Endothelial cell of umbilical vein (primary cell): ENCODE data around the gene GRAMD1B.

ENCODE experiments used
- POLR2AphosphoS5 ChIP-seq: IDR thresholded peaks from 2 replicates; pipeline ENCODE4 v1.6.1; 2012; ENCODE audit warnings: low read depth, mild to moderate bottlenecking, control low read depth, low read length, moderate library complexity; ENCODE audit not compliant: insufficient read depth
- TF ChIP-seq, protein P1 (sequence below), 2 donors: IDR thresholded peaks; 1 replicate in 1 of 2; 2 replicates in 1 of 2; pipeline ENCODE4 v1.5.1; 2011; ENCODE audit warnings: low read length in 2 of 2, mild to moderate bottlenecking in 2 of 2, moderate library complexity in 2 of 2, control low read depth in 1 of 2, inconsistent platforms in 1 of 2, low read depth in 1 of 2; ENCODE audit not compliant: insufficient read depth in 1 of 2; ENCODE audit errors: extremely low read depth in 1 of 2

DNA sequence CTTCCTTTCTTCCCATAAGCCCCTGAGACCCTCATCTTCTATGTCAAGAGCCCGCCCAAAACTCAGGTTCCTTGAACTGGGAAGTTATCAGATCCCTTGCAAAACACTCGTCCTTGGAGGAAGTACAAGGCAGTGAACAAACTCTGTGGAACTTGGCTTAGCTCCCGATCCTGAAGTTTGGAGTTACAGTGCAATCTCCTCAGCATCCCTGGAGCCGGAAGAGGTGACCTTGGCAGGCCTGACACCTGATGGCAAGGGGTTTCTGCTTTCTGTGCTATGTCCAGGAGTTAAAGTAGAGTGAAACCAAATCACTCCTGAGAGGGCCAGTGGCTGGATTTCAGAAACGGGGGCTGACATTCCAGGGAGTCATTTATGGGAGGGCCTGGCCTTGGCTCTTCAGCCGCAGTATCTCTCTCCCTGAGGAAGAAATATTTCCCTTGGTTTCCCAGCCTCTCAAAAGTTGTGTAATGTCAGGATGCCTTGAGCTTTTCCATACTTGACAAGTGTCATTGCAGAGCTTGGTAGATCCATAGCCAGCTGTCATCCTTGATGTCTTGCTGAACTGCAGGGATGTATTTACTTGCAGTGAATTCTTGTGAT, 1.9 kb upstream of the GRAMD1B start:
- TF ChIP-seq, protein P1, sequence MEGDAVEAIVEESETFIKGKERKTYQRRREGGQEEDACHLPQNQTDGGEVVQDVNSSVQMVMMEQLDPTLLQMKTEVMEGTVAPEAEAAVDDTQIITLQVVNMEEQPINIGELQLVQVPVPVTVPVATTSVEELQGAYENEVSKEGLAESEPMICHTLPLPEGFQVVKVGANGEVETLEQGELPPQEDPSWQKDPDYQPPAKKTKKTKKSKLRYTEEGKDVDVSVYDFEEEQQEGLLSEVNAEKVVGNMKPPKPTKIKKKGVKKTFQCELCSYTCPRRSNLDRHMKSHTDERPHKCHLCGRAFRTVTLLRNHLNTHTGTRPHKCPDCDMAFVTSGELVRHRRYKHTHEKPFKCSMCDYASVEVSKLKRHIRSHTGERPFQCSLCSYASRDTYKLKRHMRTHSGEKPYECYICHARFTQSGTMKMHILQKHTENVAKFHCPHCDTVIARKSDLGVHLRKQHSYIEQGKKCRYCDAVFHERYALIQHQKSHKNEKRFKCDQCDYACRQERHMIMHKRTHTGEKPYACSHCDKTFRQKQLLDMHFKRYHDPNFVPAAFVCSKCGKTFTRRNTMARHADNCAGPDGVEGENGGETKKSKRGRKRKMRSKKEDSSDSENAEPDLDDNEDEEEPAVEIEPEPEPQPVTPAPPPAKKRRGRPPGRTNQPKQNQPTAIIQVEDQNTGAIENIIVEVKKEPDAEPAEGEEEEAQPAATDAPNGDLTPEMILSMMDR (IDR thresholded peaks at IDR 0.05; ENCODE audit: extremely low read depth in 1 of 2, insufficient read depth in 1 of 2, low read depth in 1 of 2, low read length in 2 of 2): no peak
- TF ChIP-seq POLR2AphosphoS5: no peak
